Stimulated activated CD8-positive, alpha-beta memory T cell treated with anti-CD3 and anti-CD28 coated beads, Interleukin-4, amount 100 ng/mL, for 48 hours (primary cell): ENCODE data around the gene ZMAT3.

Experiments used
- DNase-seq: peaks from one replicate; pipeline ENCODE4 v3.0.0-alpha.2; 2020

ZMAT3 gene

GRCh38 chr3:179018808-179019207 lies 52.8 kb downstream of the ZMAT3 start:
- no peak for DNase-seq

GRCh38 chr3:179016979-179017670 lies 54.5 kb downstream of the ZMAT3 start:
- DNase-seq: no peak

DNA sequence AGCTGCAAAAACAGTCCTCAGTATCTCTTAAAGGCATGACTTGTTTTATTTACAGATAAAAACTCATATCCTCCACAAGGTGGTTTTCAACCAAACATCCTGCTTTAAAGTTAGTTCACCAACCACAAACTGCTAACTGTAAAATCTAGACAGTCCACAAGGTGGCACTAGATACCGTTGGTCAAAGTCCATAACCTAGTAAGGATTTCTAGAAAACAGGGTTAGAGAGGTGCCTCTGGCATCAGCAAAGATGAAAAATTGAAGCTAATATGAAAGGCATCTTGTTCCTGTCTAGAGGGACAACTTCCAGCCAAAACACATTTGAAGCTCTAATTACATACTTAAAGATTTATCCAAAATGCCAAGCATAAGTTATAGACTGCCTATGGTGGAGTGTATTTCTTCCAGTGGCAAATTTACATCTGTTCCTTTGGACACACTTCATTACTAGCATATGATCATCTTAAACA lies 56.0 kb downstream of the ZMAT3 start:
- peak; percentile 54 for DNase-seq

DNA sequence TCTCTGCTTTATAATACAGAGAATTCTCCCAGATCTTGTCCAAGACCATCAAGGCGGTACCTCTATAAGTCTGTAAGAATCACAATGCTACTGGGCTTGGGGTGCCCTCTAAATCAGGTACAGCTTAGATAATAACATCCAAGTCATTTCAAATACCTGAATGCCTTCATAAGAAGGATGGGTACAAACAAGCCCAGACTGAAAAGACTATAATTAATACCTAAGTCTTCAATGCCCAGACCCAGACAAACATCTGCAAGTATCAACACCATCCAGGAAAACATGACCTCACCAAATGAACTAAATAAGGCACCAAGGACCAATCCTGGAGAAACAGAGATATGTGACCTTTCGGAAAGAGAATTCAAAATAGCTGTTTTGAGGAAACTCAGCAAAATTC lies 65.9 kb downstream of the ZMAT3 start:
- no peak for DNase-seq

DNA sequence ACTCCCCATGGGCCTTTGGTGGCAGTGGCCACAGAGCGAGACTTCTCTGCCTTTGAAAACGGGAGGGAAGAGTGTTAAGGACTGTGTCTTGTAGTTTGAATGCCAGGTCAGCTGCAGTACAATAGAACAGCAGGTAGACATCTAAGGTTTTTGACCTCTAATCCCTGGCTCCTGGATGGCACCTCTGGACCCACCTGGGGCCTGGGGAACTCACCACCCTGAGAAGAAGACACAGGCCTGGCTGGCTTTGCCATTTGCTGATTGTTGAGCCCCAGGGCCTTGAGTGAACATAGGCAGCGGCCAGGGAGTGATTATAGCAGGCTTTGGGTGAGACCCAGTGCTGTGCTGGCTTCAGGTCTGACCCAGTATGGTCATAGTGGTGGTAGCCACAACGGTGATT lies 66.4 kb downstream of the ZMAT3 start:
- DNase-seq: no peak

- DNase-seq: no peak
Measured at GRCh38 chr3:179000659-179001058, 71.0 kb downstream of the ZMAT3 start.

DNA sequence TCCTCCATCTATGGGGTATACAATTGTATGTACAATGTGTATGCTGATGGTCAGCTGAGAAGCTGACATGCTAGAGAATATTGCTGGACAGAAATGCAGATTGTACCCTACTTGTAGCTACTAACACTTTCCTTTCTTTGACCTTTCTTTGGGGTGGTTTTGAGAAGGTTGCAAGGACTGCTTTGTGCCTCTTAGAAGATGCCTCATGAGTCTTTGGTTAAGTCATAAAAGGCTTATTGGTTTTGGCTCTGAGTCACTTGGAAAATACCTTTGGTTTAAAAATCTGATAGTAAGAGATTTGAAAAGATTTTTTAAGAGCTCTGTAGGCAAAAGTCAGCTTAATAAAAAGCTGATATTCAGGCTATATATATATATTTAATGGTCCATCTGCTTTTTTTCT lies 71.5 kb downstream of the ZMAT3 start:
- DNase-seq: no peak

DNA sequence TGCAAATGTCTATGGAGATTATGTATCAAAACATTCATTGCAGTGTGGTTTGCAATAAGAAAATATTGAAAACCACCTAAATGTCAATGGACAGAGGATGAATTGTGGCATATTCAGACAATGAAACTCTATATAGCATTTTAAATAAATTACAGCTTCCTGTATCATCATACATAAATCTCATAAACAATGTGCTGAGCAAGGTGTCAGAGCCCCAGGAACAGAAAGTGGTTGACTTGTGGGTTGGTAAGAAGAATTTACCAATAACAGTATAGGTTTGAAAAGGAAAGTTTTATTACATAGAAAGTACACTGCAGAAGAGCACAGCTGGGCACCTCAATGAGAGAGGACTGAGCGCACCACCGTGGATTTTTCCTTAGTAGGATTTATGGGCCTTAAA lies 75.2 kb downstream of the ZMAT3 start:
- DNase-seq: no peak

DNA sequence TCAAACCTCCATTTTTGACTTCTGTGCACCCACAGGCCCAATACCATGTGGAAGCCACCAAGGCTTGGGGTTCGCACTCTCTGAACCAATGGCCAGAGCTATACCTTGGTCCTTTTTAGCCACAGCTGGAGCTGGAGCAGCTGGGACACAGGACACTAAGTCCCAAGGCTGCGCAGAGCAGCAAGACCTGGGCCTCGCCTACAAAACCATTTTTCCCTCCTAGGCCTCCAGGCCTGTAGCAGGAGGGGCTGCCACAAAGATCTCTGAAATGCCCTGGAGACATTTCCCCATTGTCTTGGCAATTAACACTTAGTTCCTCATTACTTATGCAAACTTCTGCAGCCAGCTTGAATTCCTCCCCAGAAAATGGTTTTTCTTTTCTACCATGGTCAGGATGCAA lies 81.3 kb downstream of the ZMAT3 start:
- DNase-seq: no peak

GRCh38 chr3:178989821-178990220 lies 81.8 kb downstream of the ZMAT3 start:
- no peak for DNase-seq

GRCh38 chr3:178987745-178988144 lies 83.9 kb downstream of the ZMAT3 start:
- DNase-seq: no peak

DNA sequence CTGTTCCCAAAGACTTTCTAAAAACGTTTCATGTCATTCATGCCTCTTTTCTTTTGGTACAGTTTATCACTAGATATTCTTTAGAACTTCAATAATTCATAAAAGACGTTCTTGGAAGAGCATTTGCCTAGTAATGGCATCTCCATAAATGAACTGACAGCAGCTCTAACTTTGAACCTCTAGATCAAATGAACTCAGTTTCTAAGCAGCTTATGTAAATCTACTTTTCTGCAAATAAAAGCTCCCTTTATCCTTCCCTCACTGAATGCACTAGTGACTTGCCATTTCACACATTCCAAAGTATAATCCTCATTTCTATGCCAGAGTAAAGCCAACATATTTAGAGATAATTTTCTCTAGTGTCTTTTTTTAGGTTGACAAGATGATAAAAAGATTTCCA lies 85.2 kb downstream of the ZMAT3 start:
- DNase-seq: no peak

GRCh38 chr3:178982137-178982536 lies 89.5 kb downstream of the ZMAT3 start:
- no peak for DNase-seq

- no peak for DNase-seq
Measured at GRCh38 chr3:178975320-178975719, 96.3 kb downstream of the ZMAT3 start.

GRCh38 chr3:178971614-178972013 lies 100.0 kb downstream of the ZMAT3 start:
- DNase-seq: no peak

DNA sequence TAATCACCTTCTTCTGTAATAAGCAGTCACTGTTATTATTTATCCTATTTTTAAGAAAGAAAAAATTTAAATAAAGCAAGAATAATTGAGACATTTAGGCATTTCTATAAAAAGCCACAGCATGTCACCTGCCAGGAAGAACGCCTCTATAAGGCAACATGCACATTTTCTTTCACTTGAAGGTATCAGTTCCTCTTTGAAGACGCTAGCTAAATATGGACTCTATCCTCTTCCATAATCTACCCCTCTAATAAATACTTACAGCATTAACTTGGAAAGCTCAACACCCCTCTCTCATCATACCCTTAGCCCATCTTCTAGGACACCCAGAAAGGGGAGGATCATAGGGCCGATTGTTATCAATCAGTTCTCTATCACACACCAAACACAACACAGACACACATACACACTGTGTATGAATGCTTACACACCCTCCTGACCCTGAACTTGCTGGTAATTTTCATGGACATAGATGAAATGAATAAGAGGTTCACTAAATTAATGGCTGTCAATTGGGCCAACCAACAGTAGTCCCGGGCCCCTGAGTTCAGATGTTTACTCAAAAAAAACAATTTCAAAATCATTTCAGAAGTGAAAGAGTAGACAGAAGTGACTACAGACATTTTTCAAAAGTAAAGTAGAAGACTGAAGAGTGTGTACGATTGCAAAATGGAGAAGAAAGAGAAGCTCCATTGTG lies 102.5 kb downstream of the ZMAT3 start:
- DNase-seq: no peak
